K562 (cell line): ENCODE data around the gene ZNF324B. TPM values are rescaled to one million over a fixed set of nuclear protein-coding genes. Genes with fewer than 3 reads are reported as not detected.
A peak's percentile ranks its signal among the peaks of the same experiment; 100 is the strongest.

Experiments used
- ARHGAP35 ChIP-seq: fragments of 450-650 bp; IDR thresholded peaks from 2 replicates; pipeline ENCODE4 v1.6.1; 2018; ENCODE audit not compliant: partially characterized antibody
- GABPA ChIP-seq: fragments of 200-800 bp; sonication (Bioruptor generic); conservative IDR thresholded peaks from 2 replicates; pipeline ENCODE4 v1.6.1; 2016; ENCODE audit warnings: low read depth, missing genetic modification characterization, missing compliant biosample characterization
- HDAC3 ChIP-seq: fragments of 450-650 bp; IDR thresholded peaks from 2 replicates; pipeline ENCODE4 v1.6.1; 2018; ENCODE audit warnings: borderline replicate concordance, mild to moderate bottlenecking, moderate library complexity; ENCODE audit not compliant: partially characterized antibody
- HSF4 ChIP-seq: fragments of 250-450 bp; sonication (Bioruptor Pico); IDR thresholded peaks from 2 replicates; pipeline ENCODE4 v2.1.2; 2022; ENCODE audit warnings: mild to moderate bottlenecking, moderate library complexity, borderline replicate concordance
- KLF6 ChIP-seq: fragments of 250-450 bp; sonication (Bioruptor Pico); IDR thresholded peaks from 2 replicates; pipeline ENCODE4 v1.4.0; 2020; ENCODE audit warnings: mild to moderate bottlenecking, moderate library complexity, borderline replicate concordance
- NR2C1 ChIP-seq, 2 experiments: fragments of 450-650 bp; IDR thresholded peaks; 2 replicates each; pipeline ENCODE4 v1.6.1; 2017; ENCODE audit warnings: mild to moderate bottlenecking in 2 of 2, antibody characterized with exemption in 1 of 2, inconsistent platforms in 1 of 2, missing compliant biosample characterization in 1 of 2, missing genetic modification characterization in 1 of 2
- RBM25 ChIP-seq: fragments of 200-400 bp; formaldehyde crosslinking; IDR thresholded peaks from 2 replicates; pipeline ENCODE4 v1.6.1; 2018; ENCODE audit warnings: low read length, low read depth, moderate library complexity; ENCODE audit not compliant: severe bottlenecking
- SAFB ChIP-seq: fragments of 200-400 bp; formaldehyde crosslinking; IDR thresholded peaks from 2 replicates; pipeline ENCODE4 v1.6.1; 2017; ENCODE audit warnings: low read depth, low read length, borderline replicate concordance
- SLC30A9 ChIP-seq: fragments of 250-450 bp; sonication (Bioruptor Pico); IDR thresholded peaks from 2 replicates; pipeline ENCODE4 v1.8.0; 2022; ENCODE audit warnings: mild to moderate bottlenecking, moderate library complexity
- SNIP1 ChIP-seq: fragments of 450-650 bp; IDR thresholded peaks from 2 replicates; pipeline ENCODE4 v1.7.1; 2017; ENCODE audit warnings: low read depth, mild to moderate bottlenecking
- STAT5B ChIP-seq: fragments of 250-450 bp; sonication (Bioruptor Pico); IDR thresholded peaks from 2 replicates; pipeline ENCODE4 v1.8.0; 2021; ENCODE audit warnings: mild to moderate bottlenecking, inconsistent platforms
- TAF1 ChIP-seq: IDR thresholded peaks from 2 replicates; pipeline ENCODE4 v1.6.1; 2011; ENCODE audit warnings: mild to moderate bottlenecking, low read length, moderate library complexity; ENCODE audit not compliant: insufficient read depth, control insufficient read depth, severe bottlenecking; ENCODE audit errors: extremely low read depth
- ZBTB40 ChIP-seq, 2 experiments: fragments of 450-650 bp in 1 of 2; sonication (generic) in 1 of 2; formaldehyde crosslinking in 1 of 2; IDR thresholded peaks; 2 replicates each; pipeline versions ENCODE4 v1.7.1 to v1.9.0; 2016 to 2022; ENCODE audit warnings: inconsistent platforms in 1 of 2, mild to moderate bottlenecking in 1 of 2, missing genetic modification reagents in 1 of 2
- ZNF408 ChIP-seq: fragments of 250-450 bp; sonication (Bioruptor Pico); IDR thresholded peaks from 2 replicates; pipeline ENCODE4 v1.4.0; 2020; ENCODE audit warnings: low read depth, mild to moderate bottlenecking, moderate library complexity
- ZNF655 ChIP-seq: fragments of 250-450 bp; sonication (Bioruptor Pico); IDR thresholded peaks from 2 replicates; pipeline ENCODE4 v1.5.0; 2021
- polyA plus RNA-seq, 8 experiments: library from polyadenylated mRNA; depleted of rRNA in 4 of 8; stranded (reverse) in 5 of 8; unstranded in 3 of 8; fragments of >200 nt; fragmentation: Nextera tagmentation in 2 of 8; fragmentation: Illumina TruSeq in 1 of 8; extraction: Ambion mirVana in 2 of 8; extraction: Trizol in 1 of 8; gene quantifications; 2 replicates each; pipeline versions ENCODE4 v1.2.1 to v1.2.3, GENCODE V29; 2011 to 2014; ENCODE audit warnings: inconsistent platforms in 1 of 8, missing spikeins in 1 of 8
- total RNA-seq, 7 experiments: library from RNA; depleted of rRNA in 6 of 7; stranded (reverse); fragments of >200 nt in 6 of 7; fragmentation: Illumina TruSeq in 2 of 7; extraction: Trizol in 2 of 7; gene quantifications; 2 replicates each; pipeline versions ENCODE4 v1.2.1 to v1.2.3, GENCODE V29; 2011 to 2021; ENCODE audit warnings: low replicate concordance in 1 of 7

Gene ZNF324B
- total and polyA plus RNA-seq, 9 of the 15 experiments (the other 6 are each of a cell fraction or from before 2014, with no cell fraction given), result 0.20 to 13.5 (median 5.7) TPM

GRCh38 chr19:58475714-58476497 is 24.5 kb downstream of the ZNF324B start, which contains the start of gene ZNF446 (continued):
- peak; percentile 90 for TF ChIP-seq ZBTB40 (IDR thresholded peaks at IDR 0.05)
- TF ChIP-seq ZBTB40 (CRISPR knock-in tag; IDR thresholded peaks at IDR 0.05), result no peak
- TF ChIP-seq NR2C1 (IDR thresholded peaks at IDR 0.05), result peak; percentile 98
- peak; percentile 99 for TF ChIP-seq NR2C1 (tag; IDR thresholded peaks at IDR 0.05)
- no peak for TF ChIP-seq ZNF655 (CRISPR knock-in tag)
- TF ChIP-seq SLC30A9 (CRISPR knock-in tag), result no peak
- TF ChIP-seq STAT5B (CRISPR knock-in tag), result no peak
- no peak for TF ChIP-seq HSF4 (CRISPR knock-in tag)
- TF ChIP-seq GABPA, result peak; percentile 92
- TF ChIP-seq KLF6 (CRISPR knock-in tag), result no peak
- no peak for TF ChIP-seq SNIP1
- TF ChIP-seq ARHGAP35, result no peak
- peak; percentile 66 for TF ChIP-seq RBM25
- peak; percentile 56; the same call in 1 of the 2 replicates for TF ChIP-seq SAFB
- TF ChIP-seq HDAC3, result no peak
- TF ChIP-seq TAF1, result no peak
- no peak for TF ChIP-seq ZNF408 (CRISPR knock-in tag)
